Activated CD8-positive, alpha-beta memory T cell treated with anti-CD3 and anti-CD28 coated beads, Interleukin-2, amount 50 U/mL, for 4 hours (primary cell): Measurements from ENCODE around the gene MFSD6.
A peak's percentile ranks its signal among the peaks of the same experiment; 100 is the strongest.
"Not testable (repeated sequence)": the region's sequence is repeated elsewhere in the genome, so short reads cannot be mapped to it uniquely, and the experiment has no call there.

Experiments
- DNase-seq: peaks from one replicate; pipeline ENCODE4 v3.0.0-alpha.2; 2020

The MFSD6 gene

GRCh38 chr2:190406805-190407204 is 1.4 kb upstream of the MFSD6 start:
- DNase-seq = no peak

DNA sequence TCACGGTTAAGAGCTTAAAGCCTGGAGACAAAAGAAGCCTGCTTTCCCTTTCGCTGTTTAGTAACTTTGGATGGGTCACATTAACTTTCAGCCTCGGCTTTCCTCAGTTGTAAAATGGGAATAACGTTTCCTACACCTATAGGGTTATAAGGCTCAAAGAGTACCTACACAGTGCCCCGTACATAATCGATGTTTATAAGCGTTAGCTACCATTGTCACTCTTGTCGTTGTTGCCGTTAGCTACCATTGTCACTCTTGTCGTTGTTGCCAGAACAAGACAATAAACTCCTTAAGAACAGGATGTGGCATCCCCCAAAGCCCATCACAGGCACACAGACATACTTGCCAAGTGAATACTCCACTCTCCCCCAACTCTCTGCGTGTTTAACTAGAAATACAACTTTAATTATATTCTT is 901 bp upstream of the MFSD6 start:
- no peak for DNase-seq

- peak; percentile 80 for DNase-seq
Measured at GRCh38 chr2:190408538-190409271, 550 bp downstream of the MFSD6 start.

GRCh38 chr2:190409616-190410015 is 1.5 kb downstream of the MFSD6 start:
- DNase-seq = no peak

GRCh38 chr2:190410166-190410565 is 2.0 kb downstream of the MFSD6 start:
- no peak for DNase-seq

DNA sequence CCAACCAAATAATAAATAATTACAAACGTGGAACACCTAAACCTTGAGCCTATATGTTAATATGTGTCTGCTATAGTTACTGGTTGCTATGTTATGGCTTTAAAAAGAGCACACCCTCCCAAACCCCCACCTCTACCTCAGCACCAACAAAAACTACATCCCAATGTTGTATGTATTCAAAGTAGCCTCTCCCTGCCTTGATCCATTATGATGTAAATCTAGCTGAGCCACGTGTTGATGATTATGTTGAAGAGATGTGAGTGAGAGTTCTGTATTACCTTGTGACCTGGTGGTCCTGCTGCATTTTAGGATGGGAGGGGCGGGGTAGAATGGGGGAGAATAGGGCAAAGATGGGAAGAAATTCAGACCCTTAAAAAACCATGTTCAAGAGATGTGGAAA is 4.8 kb downstream of the MFSD6 start:
- DNase-seq = no peak

- no peak for DNase-seq
Measured at GRCh38 chr2:190413421-190413820, 5.3 kb downstream of the MFSD6 start.

GRCh38 chr2:190415251-190415650 is 7.1 kb downstream of the MFSD6 start:
- DNase-seq = no peak

DNA sequence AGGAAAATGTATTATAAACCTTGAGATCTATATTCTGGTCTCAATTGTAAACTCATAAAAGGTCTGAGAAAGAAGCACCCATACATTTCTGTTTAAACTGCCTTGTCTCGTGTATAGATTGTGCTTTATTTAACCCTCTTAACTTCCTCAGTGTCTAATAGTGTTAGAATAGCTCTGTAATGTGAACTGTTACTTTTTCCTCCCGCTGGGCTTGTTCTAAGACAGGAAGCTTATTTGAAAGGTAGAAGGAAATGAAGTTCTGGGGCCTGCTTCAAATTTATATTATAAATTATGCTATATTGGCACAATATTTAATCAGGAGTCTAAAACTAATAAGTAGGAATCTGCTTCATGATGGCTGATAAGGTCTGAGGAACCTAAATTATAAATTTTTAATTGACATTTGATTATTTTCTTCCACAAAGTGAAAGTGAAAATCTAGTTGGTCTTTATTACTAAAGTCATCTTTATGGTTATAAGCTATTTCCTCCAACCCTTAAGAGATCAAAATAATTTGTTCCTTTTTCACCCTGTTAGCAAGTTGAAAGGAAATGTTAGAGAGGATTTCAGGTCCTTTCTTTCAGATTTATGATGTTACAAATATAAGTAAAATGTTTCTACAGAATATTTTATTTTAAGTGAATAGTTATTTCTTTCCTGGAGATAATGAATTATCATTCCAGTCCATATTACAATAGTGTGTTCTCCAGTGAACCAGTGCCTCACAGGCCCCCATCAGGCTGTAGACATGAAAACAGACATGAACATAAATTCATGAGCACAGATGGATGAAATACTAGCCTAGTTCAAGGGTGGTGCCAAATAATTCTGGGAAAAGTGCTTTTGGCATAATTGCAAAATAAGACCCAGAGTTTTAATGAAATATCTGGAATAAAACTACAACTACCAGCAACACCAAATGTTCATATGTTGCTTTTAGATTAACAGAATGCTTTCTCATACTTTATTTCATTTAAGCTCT is 7.9 kb downstream of the MFSD6 start:
- no peak for DNase-seq

- DNase-seq = no peak
Measured at GRCh38 chr2:190417045-190417842, 9.1 kb downstream of the MFSD6 start.

GRCh38 chr2:190418727-190419126 is 10.6 kb downstream of the MFSD6 start:
- DNase-seq = no peak

- DNase-seq = no peak
Measured at GRCh38 chr2:190420801-190421200, 12.6 kb downstream of the MFSD6 start.

GRCh38 chr2:190425221-190425866 is 17.2 kb downstream of the MFSD6 start:
- no peak for DNase-seq

- no peak for DNase-seq
Measured at GRCh38 chr2:190425883-190426658, 17.9 kb downstream of the MFSD6 start.

GRCh38 chr2:190430866-190431265 is 22.7 kb downstream of the MFSD6 start:
- DNase-seq = not testable (repeated sequence)

DNA sequence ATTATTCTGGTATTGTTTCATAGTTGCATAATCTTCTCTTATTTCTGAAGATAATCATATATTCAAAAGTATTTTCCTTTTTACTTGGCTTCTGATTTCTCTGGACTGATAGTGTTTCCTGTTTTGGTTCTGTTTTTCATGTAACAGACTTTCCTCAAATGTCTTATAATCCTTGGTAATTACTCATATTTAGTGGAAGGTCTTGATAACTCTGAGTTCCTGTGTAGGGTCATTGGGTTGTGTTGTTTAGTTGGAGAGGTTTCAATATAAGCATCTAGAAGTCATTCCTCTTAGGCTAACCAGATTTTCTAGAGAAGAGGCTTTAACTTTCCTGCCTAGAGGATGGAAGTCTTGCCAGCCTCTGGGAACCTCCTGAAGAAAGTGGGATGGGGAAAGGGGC is 23.8 kb downstream of the MFSD6 start:
- no peak for DNase-seq

DNA sequence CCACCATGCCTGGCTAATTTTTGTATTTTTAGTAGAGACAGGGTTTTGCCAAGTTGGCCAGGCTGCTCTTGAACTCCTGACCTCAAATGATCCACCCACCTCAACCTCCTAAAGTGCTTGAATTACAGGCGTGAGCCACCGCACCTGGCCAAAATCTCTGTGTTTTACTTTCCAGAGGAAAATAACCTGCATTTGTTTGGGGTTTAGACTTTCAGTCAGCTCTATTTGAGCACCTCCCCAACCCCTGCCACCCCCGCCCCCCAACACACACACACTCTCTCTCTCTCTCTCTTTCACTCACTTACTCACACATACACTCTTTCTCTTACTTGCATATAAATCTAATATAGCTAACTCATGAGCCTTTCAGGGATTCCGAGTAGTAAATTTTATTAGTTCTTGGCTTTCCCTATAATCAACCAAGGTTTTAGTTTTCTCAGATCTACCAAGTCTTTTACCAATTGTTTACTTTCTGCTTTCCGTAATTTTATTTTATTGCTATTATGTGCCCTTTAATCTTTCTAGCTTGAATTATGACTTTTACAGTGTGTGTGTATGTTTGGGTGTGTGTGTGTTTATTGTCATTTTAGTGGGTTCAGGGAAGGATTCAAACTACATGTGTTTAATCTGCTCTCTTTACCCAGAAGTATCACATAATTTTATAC is 24.5 kb downstream of the MFSD6 start:
- DNase-seq = no peak

DNA sequence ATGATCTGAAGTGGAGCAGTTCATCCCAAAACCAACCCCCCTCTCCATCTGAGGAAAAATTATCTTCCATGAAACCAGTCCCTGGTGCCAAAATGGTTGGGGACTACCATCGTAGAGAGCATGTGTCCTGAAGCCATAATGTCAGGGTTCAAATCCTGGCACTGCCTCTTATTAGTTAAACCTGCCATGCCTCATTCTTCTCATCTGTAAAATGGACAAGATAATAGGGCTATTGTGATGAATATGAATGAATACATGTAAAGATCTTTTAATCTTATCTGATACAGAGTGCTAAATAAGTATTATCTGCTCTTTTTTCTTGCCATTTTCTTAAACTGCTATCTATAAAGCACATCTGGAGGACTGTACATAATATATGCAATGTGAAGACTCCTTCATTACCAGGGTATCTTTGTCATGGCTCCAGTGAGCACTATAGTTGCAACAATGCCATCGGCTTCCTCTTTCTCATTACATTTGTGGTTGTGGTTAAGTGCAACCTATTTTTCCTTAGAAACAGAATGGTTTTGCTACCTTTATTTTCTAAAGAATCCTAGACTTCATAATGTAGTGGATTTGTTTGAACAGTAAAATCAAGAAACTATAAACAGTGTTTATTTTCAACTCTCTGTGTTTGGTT is 27.0 kb downstream of the MFSD6 start:
- no peak for DNase-seq

DNA sequence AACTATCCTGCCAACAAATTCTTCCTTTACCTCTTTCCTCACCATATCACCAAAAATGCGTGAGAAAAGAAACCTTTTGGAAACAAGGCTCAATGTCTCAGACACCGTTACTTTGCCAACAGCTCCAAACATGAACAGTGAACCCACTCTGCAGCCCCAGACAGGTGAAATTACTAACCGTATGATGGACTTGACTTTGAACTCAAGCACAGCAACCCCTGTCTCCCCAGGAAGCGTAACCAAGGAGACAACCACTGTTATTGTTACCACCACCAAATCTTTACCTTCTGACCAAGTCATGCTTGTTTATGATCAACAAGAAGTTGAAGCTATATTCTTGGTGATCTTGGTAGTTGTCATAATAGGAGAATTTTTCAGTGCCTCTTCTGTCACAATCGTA is 28.4 kb downstream of the MFSD6 start:
- DNase-seq = no peak

- DNase-seq = no peak
Measured at GRCh38 chr2:190440113-190440512, 32.0 kb downstream of the MFSD6 start.

DNA sequence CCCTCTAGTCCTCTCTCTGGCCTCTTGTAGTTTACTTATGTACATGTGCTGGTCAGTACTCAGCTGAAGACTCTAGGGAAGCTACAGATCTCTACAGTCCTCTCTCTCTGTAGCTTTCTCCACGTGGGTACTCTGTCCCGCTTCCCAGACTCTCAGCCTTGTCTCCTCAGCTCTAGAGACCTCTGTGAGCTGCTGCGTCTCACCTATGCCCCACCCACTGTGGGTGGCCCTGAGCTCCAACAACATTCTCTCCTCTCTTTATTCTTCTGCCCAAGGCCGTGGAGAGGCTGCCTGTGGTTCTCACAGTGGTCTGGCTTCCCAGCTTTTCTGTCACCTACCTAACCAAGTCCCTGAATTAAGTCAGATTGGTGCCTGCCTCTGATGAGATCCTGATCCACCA is 33.4 kb downstream of the MFSD6 start:
- no peak for DNase-seq
